ENCODE data around the gene CFAP61.

CFAP61 gene

GRCh38 chr20:20303320-20303719 lies 251.0 kb downstream of the CFAP61 start:
- CTCF ChIA-PET, result no interaction called here
- Mint-ChIP-seq H3K9me3 (no peaks in the 10 kb centered on the region), H3K4me1 (no peaks in the 10 kb centered on the region), H3K27ac (no peak overlapping the region), H3K36me3 (no peaks in the 10 kb centered on the region), H3K4me3 (no peak overlapping the region), H3K27me3 (peaks cover 4% of the 10 kb centered on the region)
- DNase-seq, result no peak

GRCh38 chr20:20303742-20304141 lies 251.4 kb downstream of the CFAP61 start:
- CTCF ChIA-PET, result no interaction called here

DNA sequence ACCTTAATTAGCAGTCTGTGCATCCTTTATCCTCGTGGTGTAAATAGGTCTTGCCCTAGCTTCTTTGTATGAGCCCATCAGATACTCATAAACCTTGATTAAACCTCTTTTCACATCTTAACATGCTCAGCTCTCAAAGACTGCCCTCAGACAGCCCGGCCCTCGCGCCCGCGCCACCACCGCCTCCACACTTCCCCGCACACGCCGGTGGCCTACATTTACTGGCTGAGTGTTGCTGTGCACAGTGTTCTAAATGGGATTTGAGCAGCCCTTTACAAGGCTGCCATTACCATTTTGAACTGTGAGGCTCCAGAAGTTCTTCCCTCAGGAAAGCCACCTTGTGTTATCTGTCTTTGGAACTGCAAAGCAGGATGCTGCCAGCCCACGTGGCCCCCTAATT lies 252.6 kb downstream of the CFAP61 start:
- H3K27ac Mint-ChIP-seq, result no peak overlapping the region
- CTCF ChIA-PET, result no interaction called here
- no peak for DNase-seq
- no peaks in the 10 kb centered on the region for H3K4me1 Mint-ChIP-seq
- no peaks in the 10 kb centered on the region for H3K9me3 Mint-ChIP-seq
- H3K27me3 Mint-ChIP-seq, result no peaks in the 10 kb centered on the region
- H3K4me3 Mint-ChIP-seq, result no peak overlapping the region
- no peaks in the 10 kb centered on the region for H3K36me3 Mint-ChIP-seq

More at GRCh38 chr20:20303742-20304141, 251.4 kb downstream of the CFAP61 start:
- H3K36me3 Mint-ChIP-seq, result no peaks in the 10 kb centered on the region
- H3K27ac Mint-ChIP-seq, result no peak overlapping the region
- no peak for DNase-seq
- H3K9me3 Mint-ChIP-seq, result no peaks in the 10 kb centered on the region
- no peak overlapping the region for H3K4me3 Mint-ChIP-seq
- no peaks in the 10 kb centered on the region for H3K4me1 Mint-ChIP-seq
- H3K27me3 Mint-ChIP-seq, result no peaks in the 10 kb centered on the region

DNA sequence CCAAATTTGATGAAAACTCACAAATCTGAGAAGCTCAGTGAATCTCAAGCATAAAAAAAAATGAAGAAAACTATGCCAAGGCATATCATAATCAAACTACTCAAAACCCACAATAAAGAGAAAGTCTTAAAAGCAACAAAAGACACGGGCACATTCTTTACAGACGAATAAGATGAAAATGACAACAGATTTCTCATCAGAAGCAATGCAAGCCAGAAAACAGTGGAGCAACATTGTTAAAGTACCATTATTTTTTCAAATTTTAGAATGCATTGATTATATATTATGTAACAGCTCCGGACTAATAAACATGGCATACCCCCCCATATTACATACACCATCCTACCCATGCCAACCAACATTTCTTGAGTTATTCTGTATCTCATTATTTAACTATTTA lies 260.2 kb downstream of the CFAP61 start:
- no peak overlapping the region for H3K27ac Mint-ChIP-seq
- H3K36me3 Mint-ChIP-seq, result no peaks in the 10 kb centered on the region
- DNase-seq, result no peak
- H3K27me3 Mint-ChIP-seq, result peaks cover 6% of the 10 kb centered on the region
- no peak overlapping the region for H3K4me3 Mint-ChIP-seq
- H3K9me3 Mint-ChIP-seq, result no peaks in the 10 kb centered on the region
- H3K4me1 Mint-ChIP-seq, result no peaks in the 10 kb centered on the region
- CTCF ChIA-PET, result no interaction called here

DNA sequence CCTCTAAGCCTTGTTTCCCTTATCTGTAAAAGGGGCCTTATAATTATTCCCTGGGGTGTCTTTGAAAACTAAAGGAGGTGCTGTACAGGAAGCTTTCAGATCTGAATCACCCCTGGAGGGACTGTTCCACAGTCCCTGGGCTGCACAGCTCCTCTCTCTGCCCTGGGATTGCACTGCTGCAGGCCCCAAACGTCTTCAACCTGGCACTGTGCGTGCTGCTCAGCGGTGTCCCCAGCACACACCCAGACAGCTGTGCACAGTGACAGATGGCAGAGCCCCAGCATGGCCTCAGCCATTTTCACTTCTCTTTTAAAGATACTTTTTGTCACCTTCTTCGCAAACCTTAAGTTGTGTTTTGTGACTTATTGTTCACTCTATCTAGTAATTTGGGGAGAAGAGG lies 264.9 kb downstream of the CFAP61 start:
- CTCF ChIA-PET, result no interaction called here
- Mint-ChIP-seq H3K27ac (no peak overlapping the region), H3K4me3 (no peak overlapping the region), H3K36me3 (no peaks in the 10 kb centered on the region), H3K9me3 (no peaks in the 10 kb centered on the region), H3K4me1 (no peaks in the 10 kb centered on the region), H3K27me3 (no peaks in the 10 kb centered on the region)
- no peak for DNase-seq

DNA sequence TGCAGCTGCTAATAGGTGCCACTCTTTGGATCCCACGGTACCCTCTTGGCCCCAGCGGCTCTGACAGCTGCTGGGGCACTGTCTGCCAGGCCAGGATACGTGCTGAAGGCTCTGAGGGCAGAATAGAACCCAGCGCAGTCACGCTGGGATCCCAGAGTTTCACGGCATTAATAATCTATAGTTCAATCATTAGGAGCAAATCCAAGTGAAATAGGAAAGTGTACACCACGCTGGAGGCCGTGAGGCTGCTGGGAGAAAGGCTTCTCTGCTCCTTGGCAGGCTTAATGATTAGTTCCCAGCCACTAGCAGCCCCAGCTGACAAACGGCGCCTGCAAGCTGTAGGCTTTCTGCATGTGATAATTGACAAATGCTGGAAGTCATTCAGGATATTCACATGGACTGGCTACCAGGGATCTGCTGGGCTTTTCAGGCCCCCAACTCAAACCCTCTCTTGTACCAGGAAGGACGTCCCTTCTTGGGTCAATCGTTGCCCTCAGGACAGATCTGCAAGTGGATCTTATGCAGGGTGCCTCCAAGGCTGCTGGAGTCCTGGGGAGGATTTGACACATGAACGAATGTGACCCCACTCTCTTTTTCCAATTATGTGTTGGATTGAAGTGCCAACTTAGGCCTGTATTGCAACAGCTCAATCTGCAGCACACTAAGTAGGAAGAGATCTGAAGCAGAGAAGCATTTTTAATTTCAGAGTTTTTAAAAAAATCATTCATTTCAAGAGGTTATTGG lies 265.5 kb downstream of the CFAP61 start:
- Mint-ChIP-seq H3K4me1 (no peaks in the 10 kb centered on the region), H3K4me3 (no peak overlapping the region), H3K27ac (no peak overlapping the region), H3K27me3 (no peaks in the 10 kb centered on the region), H3K9me3 (no peaks in the 10 kb centered on the region), H3K36me3 (no peaks in the 10 kb centered on the region)
- DNase-seq, result no peak
- CTCF ChIA-PET, result interaction anchor here (0.9 kb wide), 1 partner anchor 9 kb away, joined by 3 read pairs; no protein-coding TSS in a partner anchor

GRCh38 chr20:20318365-20319161 lies 266.2 kb downstream of the CFAP61 start:
- no peak for DNase-seq
- Mint-ChIP-seq H3K36me3 (no peaks in the 10 kb centered on the region), H3K27me3 (no peaks in the 10 kb centered on the region), H3K4me1 (no peaks in the 10 kb centered on the region), H3K27ac (no peak overlapping the region), H3K4me3 (no peak overlapping the region), H3K9me3 (no peaks in the 10 kb centered on the region)
- CTCF ChIA-PET, result interaction anchor here (0.9 kb wide), 1 partner anchor 8 kb away, joined by 3 read pairs; no protein-coding TSS in a partner anchor

- Mint-ChIP-seq H3K36me3 (no peaks in the 10 kb centered on the region), H3K9me3 (no peaks in the 10 kb centered on the region), H3K4me1 (no peaks in the 10 kb centered on the region), H3K4me3 (no peak overlapping the region), H3K27me3 (no peaks in the 10 kb centered on the region), H3K27ac (no peak overlapping the region)
- CTCF ChIA-PET, result interaction anchor here (0.6 kb wide), 1 partner anchor 576 kb away, joined by 3 read pairs; no protein-coding TSS in a partner anchor
- no peak for DNase-seq
Observed at GRCh38 chr20:20321134-20321533, 268.8 kb downstream of the CFAP61 start.

DNA sequence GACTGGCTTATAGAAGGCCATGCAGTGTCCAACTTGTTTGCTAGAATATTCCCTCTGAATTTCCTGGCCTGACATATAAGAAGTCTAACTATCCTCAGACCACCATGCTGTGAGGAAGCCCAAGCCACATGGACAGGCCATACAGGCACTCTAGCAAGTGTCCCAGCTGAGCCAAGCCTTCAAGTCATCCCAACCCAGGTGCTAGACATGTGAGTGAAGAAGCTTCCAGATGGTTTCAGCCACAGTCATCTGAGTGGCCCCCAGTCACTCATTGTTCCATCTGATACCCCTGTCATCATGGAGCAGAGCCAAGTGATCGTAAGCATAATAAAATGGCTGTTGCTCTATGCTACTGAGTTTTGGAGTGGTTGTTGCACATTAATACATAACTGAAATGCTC lies 269.6 kb downstream of the CFAP61 start:
- no peak for DNase-seq
- Mint-ChIP-seq H3K4me3 (no peak overlapping the region), H3K27me3 (no peaks in the 10 kb centered on the region), H3K36me3 (no peaks in the 10 kb centered on the region), H3K4me1 (no peaks in the 10 kb centered on the region), H3K9me3 (no peaks in the 10 kb centered on the region), H3K27ac (no peak overlapping the region)
- CTCF ChIA-PET, result interaction anchor here (0.6 kb wide), 1 partner anchor 575 kb away, joined by 3 read pairs; no protein-coding TSS in a partner anchor

DNA sequence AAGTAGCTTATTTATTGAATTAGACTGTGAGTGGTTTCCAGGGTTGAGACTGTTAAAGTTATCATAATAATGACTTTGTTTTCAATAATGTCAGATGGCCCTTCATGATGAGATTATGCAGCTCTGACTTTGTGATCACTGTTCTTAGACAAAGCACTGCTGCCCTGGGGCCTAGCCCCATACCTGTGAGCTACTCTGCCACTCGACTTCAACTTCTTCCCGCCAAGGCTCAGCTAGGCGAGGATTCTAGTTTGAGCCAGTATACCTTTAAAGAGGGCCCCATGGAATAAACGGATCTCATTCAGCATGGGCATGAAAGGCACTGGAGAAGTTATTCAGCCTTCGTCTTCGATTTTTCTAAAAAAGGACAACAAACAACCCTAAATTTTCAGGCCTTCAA lies 270.6 kb downstream of the CFAP61 start:
- Mint-ChIP-seq H3K27me3 (no peaks in the 10 kb centered on the region), H3K9me3 (no peaks in the 10 kb centered on the region), H3K36me3 (no peaks in the 10 kb centered on the region), H3K4me1 (no peaks in the 10 kb centered on the region), H3K4me3 (no peak overlapping the region), H3K27ac (no peak overlapping the region)
- no peak for DNase-seq
- CTCF ChIA-PET, result no interaction called here

- Mint-ChIP-seq H3K9me3 (no peaks in the 10 kb centered on the region), H3K27me3 (peaks cover 7% of the 10 kb centered on the region), H3K27ac (no peak overlapping the region), H3K4me1 (no peaks in the 10 kb centered on the region), H3K36me3 (no peaks in the 10 kb centered on the region), H3K4me3 (no peak overlapping the region)
- CTCF ChIA-PET, result no interaction called here
- no peak for DNase-seq
Observed at GRCh38 chr20:20327746-20328145, 275.4 kb downstream of the CFAP61 start.

GRCh38 chr20:20329564-20329963 lies 277.2 kb downstream of the CFAP61 start:
- CTCF ChIA-PET, result no interaction called here
- H3K27ac Mint-ChIP-seq, result no peak overlapping the region

DNA sequence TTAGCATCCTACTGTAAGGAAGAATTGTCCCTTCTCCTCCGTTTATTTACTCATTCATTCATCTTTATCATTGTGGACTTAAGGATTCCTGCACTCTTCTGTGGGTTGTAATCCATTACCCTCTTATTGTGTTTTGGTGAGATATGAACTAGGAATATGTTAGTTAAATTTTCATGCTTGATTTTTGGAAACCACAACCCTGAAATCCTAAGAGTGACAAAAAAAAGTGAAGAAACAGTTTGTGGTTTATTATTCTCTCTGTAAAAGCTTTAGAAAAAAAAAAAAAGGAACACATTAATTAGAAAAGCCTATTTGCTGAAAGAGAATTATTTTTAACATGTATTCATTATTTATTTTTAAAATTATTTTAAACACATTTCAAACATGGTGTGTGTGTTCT lies 278.8 kb downstream of the CFAP61 start:
- Mint-ChIP-seq H3K4me3 (no peak overlapping the region), H3K4me1 (no peaks in the 10 kb centered on the region), H3K9me3 (no peaks in the 10 kb centered on the region), H3K36me3 (no peaks in the 10 kb centered on the region), H3K27ac (no peak overlapping the region), H3K27me3 (peaks cover 13% of the 10 kb centered on the region)
- CTCF ChIA-PET, result no interaction called here
- DNase-seq, result no peak

More at GRCh38 chr20:20329564-20329963, 277.2 kb downstream of the CFAP61 start:
- H3K9me3 Mint-ChIP-seq, result no peaks in the 10 kb centered on the region
- H3K4me3 Mint-ChIP-seq, result no peak overlapping the region
- H3K36me3 Mint-ChIP-seq, result no peaks in the 10 kb centered on the region
- DNase-seq, result no peak
- no peaks in the 10 kb centered on the region for H3K4me1 Mint-ChIP-seq
- H3K27me3 Mint-ChIP-seq, result peaks cover 13% of the 10 kb centered on the region

- H3K4me3 Mint-ChIP-seq, result no peak overlapping the region
- H3K27ac Mint-ChIP-seq, result no peak overlapping the region
- CTCF ChIA-PET, result no interaction called here
- peaks cover under 1% of the 10 kb centered on the region for H3K9me3 Mint-ChIP-seq
- H3K4me1 Mint-ChIP-seq, result no peaks in the 10 kb centered on the region
- H3K27me3 Mint-ChIP-seq, result peaks cover 13% of the 10 kb centered on the region
- DNase-seq, result no peak
- H3K36me3 Mint-ChIP-seq, result no peaks in the 10 kb centered on the region
Observed at GRCh38 chr20:20331817-20332216, 279.5 kb downstream of the CFAP61 start.

DNA sequence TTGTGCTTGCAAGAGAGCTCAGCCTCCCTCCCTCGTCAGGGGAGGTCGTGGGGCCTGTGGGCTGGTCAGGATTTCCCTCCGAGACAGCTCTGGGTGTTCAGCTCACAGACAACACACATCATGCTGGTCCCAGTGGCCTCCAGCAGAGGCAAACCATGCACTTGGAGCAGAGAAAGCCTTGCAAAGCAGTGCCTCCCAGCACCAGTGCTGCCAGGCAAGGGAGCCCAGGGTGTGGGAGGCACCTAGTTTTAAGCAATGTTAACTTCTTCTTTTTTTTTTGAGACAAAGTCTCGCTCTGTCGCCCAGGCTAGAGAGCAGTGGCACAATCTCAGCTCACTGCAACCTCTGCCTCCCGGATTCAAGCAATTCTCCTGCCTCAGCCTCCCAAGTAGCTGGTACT lies 281.5 kb downstream of the CFAP61 start:
- Mint-ChIP-seq H3K4me1 (no peaks in the 10 kb centered on the region), H3K4me3 (no peak overlapping the region), H3K9me3 (peaks cover 4% of the 10 kb centered on the region), H3K27ac (no peak overlapping the region), H3K36me3 (no peaks in the 10 kb centered on the region), H3K27me3 (peaks cover 12% of the 10 kb centered on the region)
- DNase-seq, result no peak
- CTCF ChIA-PET, result no interaction called here

Measured in activated naive CD4-positive, alpha-beta T cell treated with anti-CD3 and anti-CD28 coated beads, Interleukin-2, amount 10 ng/mL, durations not matched to agents 7 days and 5 days (primary cell).